HUES6 (cell line): ENCODE results near the gene CNTN4.

Experiments
- H3K27ac ChIP-seq: 2 replicates; pipeline ENCODE4 v1.7.0; 2013; ENCODE audit warnings: low read depth, mild to moderate bottlenecking, low read length, inconsistent platforms
- H3K27me3 ChIP-seq: 2 replicates; pipeline ENCODE4 v1.6.1; 2013; ENCODE audit warnings: low read length; ENCODE audit not compliant: control insufficient read depth, insufficient read depth
- H3K36me3 ChIP-seq: 2 replicates; pipeline ENCODE4 v1.6.1; 2013; ENCODE audit warnings: low read length; ENCODE audit not compliant: control insufficient read depth, insufficient read depth
- H3K4me1 ChIP-seq: 2 replicates; pipeline ENCODE4 v1.6.1; 2013; ENCODE audit warnings: low read length; ENCODE audit not compliant: control insufficient read depth, insufficient read depth
- H3K4me3 ChIP-seq: 2 replicates; pipeline ENCODE4 v1.5.1; 2013; ENCODE audit warnings: low read depth, low read length
- H3K9ac ChIP-seq: one replicate; pipeline ENCODE4 v1.6.1; 2013; ENCODE audit warnings: mild to moderate bottlenecking, low read length
- H3K9me3 ChIP-seq: 2 replicates; pipeline ENCODE4 v1.6.1; 2013; ENCODE audit warnings: low read depth, low read length; ENCODE audit not compliant: control insufficient read depth, insufficient read depth

CNTN4 gene

DNA sequence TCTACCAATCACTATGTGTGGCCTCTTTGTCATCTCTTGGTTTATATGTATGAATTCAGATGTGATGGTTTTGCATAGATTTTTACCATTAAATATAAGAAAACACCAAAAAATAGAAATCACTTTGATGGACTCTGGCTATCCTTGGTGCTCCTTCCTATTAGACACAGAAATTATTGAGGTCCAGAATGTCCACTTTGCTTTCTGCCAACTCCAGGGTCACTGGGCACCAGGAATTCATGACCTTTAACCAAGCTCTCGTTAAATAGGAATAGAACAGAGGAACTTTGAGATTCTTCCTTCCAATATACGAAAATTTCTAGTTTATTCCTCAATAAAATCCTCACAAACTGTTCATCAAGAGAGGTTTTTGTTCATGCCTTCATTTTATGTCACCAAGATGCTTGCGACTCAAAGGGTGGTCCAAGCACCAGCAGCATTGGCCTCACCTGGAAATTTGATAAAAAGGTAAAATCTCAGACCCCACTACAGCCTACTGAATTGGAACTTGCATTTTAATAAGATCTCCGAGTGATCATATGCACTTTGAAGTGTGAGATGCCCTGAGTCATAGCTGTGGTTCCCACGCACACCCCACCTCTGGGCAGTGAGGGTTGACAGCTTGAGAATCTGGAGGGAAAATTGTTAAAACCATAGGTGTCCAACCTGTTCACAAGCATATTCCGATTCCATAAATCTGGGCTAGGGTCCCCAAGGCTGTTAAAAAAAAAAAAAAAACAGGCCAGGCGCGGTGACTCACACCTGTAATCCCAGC is 725.0 kb downstream of the CNTN4 start:
- H3K9ac ChIP-seq = no peak overlapping the region
- H3K27me3 ChIP-seq = no peaks in the 10 kb centered on the region; the same call in 1 of the 2 replicates
- H3K9me3 ChIP-seq = no peaks in the 10 kb centered on the region
- H3K36me3 ChIP-seq = no peaks in the 10 kb centered on the region
- no peak overlapping the region for H3K4me3 ChIP-seq
- H3K27ac ChIP-seq = no peak overlapping the region
- no peaks in the 10 kb centered on the region for H3K4me1 ChIP-seq

DNA sequence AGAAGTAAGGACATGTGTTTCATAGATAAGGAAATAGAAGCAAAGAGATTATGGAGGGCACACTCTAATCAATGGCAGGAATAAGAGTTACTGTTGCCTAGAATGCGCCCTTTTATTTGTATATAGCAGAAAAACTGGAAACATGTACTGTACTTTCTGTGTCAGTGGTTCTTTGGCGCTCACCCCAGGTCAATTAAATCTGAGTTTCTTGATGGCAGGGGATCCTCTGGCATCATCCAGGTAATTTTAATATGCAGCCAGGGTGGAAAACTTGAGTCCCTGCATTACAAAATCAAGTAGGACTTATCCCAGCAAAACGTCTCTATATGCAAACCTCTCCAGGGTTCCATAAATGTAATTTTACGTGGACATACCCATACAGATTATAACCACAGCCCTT is 727.4 kb downstream of the CNTN4 start:
- H3K9ac ChIP-seq = no peak overlapping the region
- H3K9me3 ChIP-seq = no peaks in the 10 kb centered on the region
- no peaks in the 10 kb centered on the region for H3K4me1 ChIP-seq
- H3K4me3 ChIP-seq = no peak overlapping the region
- H3K36me3 ChIP-seq = no peaks in the 10 kb centered on the region
- H3K27me3 ChIP-seq = no peaks in the 10 kb centered on the region; the same call in 1 of the 2 replicates
- no peak overlapping the region for H3K27ac ChIP-seq

DNA sequence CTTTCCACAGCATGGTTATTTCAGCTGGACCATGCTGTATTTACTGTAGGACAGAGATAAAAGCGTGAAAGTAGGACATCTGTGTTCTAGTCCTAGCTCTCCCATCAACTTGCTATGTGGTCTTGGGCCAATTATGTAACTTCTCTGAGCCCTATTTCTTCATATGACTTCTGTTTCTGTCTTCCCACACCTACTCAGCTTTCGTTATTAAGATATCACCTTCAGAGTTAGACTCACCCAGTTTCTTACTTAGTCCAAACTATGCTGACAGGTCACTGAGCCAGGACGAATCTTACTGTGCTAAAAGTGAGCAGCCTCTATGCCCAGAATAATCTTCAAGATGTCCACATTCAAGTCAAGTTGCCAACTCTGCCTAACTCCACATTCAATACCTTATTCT is 727.8 kb downstream of the CNTN4 start:
- Histone ChIP-seq H3K9me3 (no peaks in the 10 kb centered on the region), H3K36me3 (no peaks in the 10 kb centered on the region), H3K4me1 (no peaks in the 10 kb centered on the region), H3K27me3 (no peaks in the 10 kb centered on the region; the same call in 1 of the 2 replicates), H3K4me3 (no peak overlapping the region), H3K9ac (no peak overlapping the region), H3K27ac (no peak overlapping the region)

DNA sequence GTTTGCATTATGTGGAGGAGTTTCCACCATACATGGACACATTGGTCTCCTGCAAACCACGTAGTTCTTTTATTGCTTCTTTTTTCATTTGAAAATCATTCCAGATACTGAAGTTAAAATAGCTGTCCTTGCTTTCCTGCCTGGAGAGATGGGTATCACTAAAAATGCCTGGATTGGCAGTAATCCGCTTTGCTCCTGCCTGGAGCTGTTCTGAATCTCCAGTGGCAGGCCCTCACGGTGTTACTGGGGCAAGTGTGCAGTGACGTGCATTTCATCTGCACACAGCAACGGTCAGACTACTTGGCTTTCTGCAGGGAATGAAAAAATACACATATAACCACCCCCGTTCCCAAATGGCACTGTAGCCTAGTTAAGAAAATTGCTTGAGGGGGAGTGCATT is 738.6 kb downstream of the CNTN4 start:
- H3K36me3 ChIP-seq = no peaks in the 10 kb centered on the region
- H3K9me3 ChIP-seq = no peaks in the 10 kb centered on the region
- H3K27ac ChIP-seq = no peak overlapping the region
- no peaks in the 10 kb centered on the region for H3K4me1 ChIP-seq
- no peaks in the 10 kb centered on the region for H3K27me3 ChIP-seq
- no peak overlapping the region for H3K9ac ChIP-seq
- H3K4me3 ChIP-seq = no peak overlapping the region

DNA sequence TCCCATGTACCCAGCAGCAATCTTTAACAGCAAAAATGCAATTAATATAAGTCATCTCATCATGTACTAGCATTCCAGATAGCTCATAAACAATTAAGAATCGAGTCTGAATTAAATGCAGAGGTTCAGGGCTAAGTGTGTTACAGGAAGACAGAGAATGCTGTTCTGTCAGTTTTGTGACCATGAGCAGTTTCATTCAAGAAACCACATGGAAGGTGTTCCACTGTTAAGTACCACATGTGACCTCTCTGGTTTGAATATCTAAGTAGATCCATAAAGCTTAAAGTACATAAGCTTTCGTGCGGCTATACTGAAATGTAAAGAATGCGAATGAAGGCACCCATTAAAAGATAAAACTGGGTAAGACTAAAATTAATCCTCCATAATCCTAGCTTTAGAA is 739.2 kb downstream of the CNTN4 start:
- Histone ChIP-seq H3K9ac (no peak overlapping the region), H3K4me1 (no peaks in the 10 kb centered on the region), H3K27ac (no peak overlapping the region), H3K27me3 (no peaks in the 10 kb centered on the region), H3K4me3 (no peak overlapping the region), H3K9me3 (no peaks in the 10 kb centered on the region), H3K36me3 (no peaks in the 10 kb centered on the region)

DNA sequence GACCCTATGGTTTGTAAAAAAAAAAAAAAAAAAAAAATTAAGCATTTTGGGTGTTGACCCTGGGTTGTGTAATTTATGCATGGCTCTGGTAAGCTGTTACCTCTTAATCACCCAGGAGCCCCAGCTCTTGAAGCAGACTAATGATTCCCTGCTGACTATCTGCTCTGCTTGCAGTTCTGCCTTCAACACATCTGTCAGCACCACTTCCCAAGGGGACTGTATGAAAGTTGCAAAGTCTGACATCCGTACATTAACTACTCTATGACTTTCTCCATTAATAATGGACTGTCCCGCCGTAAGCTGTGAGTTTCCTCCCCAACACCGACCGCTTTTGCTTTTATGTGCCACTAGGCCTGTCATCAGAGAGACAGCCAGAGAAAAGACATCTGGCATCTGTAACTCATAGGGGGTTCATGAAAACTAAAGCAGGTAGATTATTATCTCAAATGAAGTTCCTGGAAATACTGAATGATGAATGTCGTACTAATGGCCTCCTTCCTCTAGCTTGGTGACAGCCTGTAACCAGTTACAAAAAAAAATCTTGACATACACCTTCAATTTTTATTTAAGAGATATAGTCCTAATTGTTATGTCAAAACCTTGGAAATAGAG is 740.0 kb downstream of the CNTN4 start:
- Histone ChIP-seq H3K9ac (no peak overlapping the region), H3K27me3 (no peaks in the 10 kb centered on the region), H3K9me3 (no peaks in the 10 kb centered on the region), H3K4me1 (no peaks in the 10 kb centered on the region), H3K36me3 (no peaks in the 10 kb centered on the region), H3K27ac (no peak overlapping the region), H3K4me3 (no peak overlapping the region)

DNA sequence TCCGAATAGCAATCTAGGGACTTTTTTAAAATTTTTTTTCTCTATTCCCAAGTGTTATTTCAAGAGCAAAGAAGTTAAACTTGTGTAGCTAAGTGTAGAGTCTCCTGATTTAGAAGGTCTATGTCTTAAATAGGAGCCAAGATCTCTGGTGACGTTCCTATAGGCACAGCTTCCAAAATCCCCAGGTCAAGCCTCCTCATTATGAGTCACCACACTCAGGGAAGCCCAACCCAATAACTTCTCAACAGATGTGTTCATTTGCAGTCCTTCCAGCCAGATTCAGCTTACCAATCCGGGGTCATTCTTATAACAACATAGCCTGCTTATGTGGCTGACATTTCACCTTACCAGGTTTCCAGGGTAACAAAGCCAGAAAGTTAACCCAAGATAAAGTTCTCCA is 741.2 kb downstream of the CNTN4 start:
- no peaks in the 10 kb centered on the region for H3K9me3 ChIP-seq
- no peak overlapping the region for H3K9ac ChIP-seq
- H3K27ac ChIP-seq = no peak overlapping the region
- H3K27me3 ChIP-seq = no peaks in the 10 kb centered on the region
- no peaks in the 10 kb centered on the region for H3K4me1 ChIP-seq
- H3K4me3 ChIP-seq = no peak overlapping the region
- H3K36me3 ChIP-seq = no peaks in the 10 kb centered on the region

DNA sequence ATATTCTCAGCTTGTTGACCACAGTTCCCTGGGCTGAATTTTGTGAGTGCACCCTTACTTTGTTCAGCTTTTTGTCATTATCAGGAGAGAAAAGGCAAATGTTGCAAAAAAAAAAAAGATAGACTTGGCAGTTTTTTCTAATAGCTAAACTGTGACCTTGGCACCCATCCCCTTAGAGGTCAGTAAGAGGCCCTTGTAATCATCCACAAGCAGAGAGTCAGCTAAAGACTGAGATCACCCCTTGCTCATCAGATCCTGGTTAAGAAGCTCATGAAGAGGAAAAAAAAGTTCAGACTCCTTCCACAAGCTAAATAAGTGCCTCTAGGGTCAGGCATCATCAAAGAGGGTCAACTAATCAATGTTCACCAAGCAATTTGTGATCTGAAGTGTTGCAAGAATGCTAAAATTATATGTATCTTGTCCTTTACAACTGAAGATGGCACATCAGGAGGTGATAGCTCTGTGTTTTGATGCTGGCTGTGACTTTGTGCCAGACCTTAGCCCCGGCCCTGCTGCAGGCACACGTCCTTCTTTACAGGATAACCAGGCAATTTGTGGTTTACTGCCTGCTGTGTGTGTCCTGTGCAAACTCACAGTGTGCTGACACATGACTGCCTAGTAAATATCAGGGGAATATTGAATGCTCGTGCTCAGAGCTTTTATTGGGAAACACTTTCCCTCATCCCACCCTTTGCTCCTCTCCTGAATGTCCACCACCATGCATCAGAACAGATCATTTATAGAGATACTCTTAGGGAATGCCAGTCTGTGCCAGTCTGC is 748.6 kb downstream of the CNTN4 start:
- no peak overlapping the region for H3K27ac ChIP-seq
- no peaks in the 10 kb centered on the region for H3K36me3 ChIP-seq
- H3K9ac ChIP-seq = no peak overlapping the region
- no peaks in the 10 kb centered on the region for H3K27me3 ChIP-seq
- H3K9me3 ChIP-seq = no peaks in the 10 kb centered on the region
- H3K4me3 ChIP-seq = no peak overlapping the region
- no peaks in the 10 kb centered on the region for H3K4me1 ChIP-seq

DNA sequence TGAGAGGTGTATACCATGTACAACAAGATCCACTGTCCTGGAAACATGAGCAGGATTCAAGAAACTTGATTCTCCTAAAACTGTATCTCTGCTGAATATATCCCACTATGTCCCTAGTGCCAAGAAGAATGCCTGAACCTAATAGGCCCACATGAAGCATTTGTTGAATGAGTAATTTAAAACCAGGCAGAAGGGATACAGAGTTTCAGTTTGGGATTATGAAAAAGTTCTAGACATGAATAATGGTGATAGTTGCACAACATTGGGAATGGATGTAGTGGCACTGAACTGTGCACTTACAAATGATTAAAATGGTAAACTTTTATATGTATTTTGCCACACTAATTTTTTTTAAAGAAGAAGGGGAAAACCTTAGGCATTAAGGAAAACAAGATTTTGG is 750.4 kb downstream of the CNTN4 start:
- no peaks in the 10 kb centered on the region for H3K9me3 ChIP-seq
- no peaks in the 10 kb centered on the region for H3K36me3 ChIP-seq
- no peak overlapping the region for H3K4me3 ChIP-seq
- no peaks in the 10 kb centered on the region for H3K4me1 ChIP-seq
- H3K27me3 ChIP-seq = no peaks in the 10 kb centered on the region
- H3K27ac ChIP-seq = no peak overlapping the region
- no peak overlapping the region for H3K9ac ChIP-seq

DNA sequence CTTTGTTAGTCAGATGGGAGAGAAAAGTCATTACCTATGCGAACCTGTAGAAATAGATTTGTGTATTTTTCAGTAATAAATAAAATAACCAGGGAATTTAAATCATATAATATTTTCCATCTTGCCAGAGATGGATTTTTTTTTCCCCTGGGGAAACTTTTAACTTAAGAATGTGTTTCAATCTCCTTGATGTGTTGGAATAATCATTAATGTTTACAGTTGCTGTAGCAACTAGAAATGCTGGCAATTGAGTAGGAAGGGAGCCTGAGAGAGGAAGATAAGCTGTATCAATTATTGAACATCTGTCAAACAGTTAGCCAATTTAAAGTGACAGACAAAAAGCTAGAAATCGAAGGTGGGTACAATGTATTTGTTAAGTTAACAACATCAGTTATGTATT is 752.0 kb downstream of the CNTN4 start:
- Histone ChIP-seq H3K4me1 (no peaks in the 10 kb centered on the region), H3K9ac (no peak overlapping the region), H3K27me3 (no peaks in the 10 kb centered on the region), H3K27ac (no peak overlapping the region), H3K9me3 (no peaks in the 10 kb centered on the region), H3K36me3 (no peaks in the 10 kb centered on the region), H3K4me3 (no peak overlapping the region)

DNA sequence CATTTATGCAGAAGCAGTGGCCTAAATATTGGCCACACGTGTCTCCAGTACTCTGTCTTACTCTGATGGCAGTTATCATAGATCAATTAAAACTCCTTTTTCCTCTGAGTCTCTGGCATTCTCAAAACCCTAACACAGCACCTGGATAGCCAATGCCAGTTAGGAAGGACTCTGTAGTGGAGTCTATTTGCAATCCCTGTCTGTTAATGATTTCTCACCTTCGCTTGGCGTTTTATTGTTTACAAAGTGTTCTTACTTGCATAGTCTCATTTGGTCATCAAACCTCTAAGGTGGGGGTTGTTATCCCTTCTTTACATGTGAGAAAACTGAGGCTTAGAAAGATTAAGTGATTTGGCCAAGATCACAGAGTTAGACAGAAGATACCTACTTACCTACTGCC is 752.7 kb downstream of the CNTN4 start:
- H3K4me3 ChIP-seq = no peak overlapping the region
- no peaks in the 10 kb centered on the region; the same call in 1 of the 2 replicates for H3K4me1 ChIP-seq
- H3K9ac ChIP-seq = no peak overlapping the region
- no peaks in the 10 kb centered on the region for H3K27me3 ChIP-seq
- no peak overlapping the region for H3K27ac ChIP-seq
- no peaks in the 10 kb centered on the region for H3K36me3 ChIP-seq
- no peaks in the 10 kb centered on the region for H3K9me3 ChIP-seq
